Inflammatory macrophage treated with lipopolysaccharide for 1 hour (primary cell): Measurements from ENCODE around the gene ACAA2.
"Not testable (repeated sequence)": the region's sequence is repeated elsewhere in the genome, so short reads cannot be mapped to it uniquely, and the experiment has no call there.

Experiments
- DNase-seq, 2 donors: peaks; one replicate each; pipeline ENCODE4 v3.0.0-alpha.2; 2020 to 2022

The ACAA2 gene

DNA sequence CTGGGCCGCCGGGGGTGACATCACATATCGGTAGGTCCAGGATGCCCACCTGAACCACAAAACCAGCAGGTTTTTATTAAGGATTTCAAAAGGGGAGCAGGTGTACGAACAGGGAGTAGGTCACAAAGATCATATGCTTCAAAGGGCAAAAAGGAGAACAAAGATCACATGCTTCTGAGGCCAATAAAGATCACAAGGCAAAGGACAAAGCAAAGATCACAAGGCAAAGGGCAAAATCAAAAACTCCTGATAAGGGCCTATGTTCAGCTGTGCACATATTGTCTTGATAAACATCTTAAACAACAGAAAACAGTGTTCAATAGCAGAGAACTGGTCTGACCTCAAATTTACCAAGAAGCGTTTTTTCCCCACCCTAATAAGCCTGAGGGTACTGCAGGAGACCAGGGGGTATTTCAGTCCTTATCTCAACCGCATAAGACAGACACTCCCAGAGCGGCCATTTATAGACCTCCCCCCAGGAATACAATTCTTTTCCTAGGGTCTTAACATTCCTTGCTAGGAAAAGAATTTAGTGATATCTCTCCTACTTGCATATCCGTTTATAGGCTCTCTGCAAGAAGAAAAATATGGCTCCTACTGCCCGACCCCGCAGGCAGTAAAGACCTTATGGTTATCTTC is 4.7 kb downstream of the ACAA2 start:
- not testable (repeated sequence) for DNase-seq

DNA sequence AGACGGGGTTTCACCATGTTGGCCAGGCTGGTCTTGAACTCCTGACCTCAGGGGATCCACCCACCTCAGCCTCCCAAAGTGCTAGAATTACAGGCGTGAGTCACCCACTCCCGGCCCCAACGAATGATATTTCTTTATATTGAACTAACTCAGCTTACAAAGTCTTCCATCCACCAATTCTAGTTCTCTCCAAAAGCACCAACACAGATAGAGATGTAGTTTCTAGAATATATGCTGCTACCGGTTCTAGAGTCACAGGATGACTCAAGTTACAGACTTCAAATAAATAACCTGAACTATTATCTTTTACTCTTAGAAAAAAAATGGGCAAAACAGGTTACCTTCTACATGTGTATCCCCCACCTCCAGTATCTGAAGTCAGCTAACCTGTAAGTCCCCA is 9.2 kb downstream of the ACAA2 start:
- DNase-seq, result no peak

DNA sequence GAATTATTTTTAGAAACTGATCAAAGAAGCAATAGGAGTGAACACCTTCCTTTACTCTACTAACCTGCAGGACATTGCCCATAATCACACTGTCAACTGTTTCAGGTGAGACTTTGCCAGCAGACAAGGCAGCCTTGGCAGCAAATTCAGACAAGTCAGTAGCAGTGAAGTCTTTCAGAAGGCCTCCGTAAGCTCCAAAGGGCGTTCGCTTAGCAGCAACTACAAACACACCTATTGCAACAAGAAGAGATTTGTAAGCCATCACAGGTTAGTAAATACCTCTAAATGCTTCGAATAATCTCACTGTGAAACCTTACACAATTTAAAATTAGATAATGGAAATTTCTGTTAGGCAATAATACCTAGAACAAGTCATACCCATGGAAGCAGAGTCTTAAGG is 10.7 kb downstream of the ACAA2 start:
- no peak for DNase-seq

- not testable (repeated sequence) for DNase-seq
These were observed 12.8 kb downstream of the ACAA2 start for GRCh38 chr18:49800491-49800890.

DNA sequence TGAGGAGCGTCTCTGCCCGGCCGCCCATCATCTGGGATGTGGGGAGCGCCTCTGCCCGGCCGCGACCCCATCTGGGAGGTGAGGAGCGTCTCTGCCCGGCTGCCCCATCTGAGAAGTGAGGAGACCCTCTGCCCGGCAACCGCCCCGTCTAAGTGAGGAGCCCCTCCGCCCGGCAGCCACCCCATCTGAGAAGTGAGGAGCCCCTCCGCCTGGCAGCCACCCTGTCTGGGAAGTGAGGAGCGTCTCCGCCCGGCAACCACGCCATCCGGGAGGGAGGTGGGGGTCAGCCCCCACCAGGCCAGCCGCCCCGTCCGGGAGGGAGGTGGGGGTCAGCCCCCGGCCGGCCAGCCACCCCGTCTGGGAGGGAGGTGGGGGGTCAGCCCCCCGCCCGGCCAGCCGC is 13.5 kb downstream of the ACAA2 start:
- DNase-seq, result not testable (repeated sequence)

- DNase-seq, result no peak
These were observed 15.3 kb downstream of the ACAA2 start for GRCh38 chr18:49798001-49798400.

DNA sequence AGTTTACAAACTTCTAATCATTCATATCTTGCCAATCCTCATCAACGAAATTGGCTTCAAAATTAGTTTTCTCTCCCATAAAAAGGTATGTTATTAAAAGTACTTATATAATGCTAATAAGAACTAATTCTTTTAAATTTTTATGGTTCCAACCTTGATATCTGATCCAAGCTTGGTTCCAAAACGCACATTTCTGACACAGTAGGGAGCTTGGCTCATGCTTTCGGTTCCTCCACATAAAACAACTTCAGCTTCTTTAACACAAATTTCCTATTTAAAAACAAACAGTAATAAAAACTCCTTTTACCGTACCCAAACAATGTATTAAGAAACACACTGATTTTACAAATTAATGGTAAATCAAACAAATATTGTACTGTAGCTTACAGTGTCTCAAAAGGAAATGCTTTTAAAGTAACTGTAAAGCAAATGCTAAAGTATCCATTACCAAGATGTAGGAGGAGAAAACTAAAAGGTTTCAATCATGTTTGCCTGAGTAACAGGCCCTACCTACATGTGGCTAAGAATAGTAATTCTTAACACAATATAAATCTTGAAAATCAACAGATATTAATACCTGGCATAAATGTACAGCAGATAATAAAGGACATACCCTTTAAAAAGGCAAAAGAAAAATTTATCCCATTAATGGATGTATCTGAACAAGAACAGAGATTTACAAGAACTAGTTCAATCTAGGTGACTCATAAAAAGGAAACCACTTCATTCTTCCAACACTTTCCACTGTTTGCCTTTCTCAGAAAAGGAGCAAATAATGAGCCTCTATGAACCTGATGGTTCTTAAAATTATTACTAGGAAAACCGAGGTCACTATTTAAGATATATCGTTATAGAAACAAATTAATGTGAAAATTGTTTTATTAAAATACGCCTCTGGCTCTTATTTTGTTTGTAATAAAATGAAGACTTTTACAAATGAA is 17.5 kb downstream of the ACAA2 start:
- no peak for DNase-seq

- no peak for DNase-seq
These were observed 18.6 kb downstream of the ACAA2 start for GRCh38 chr18:49794743-49795142.

GRCh38 chr18:49789560-49790134 is 23.7 kb downstream of the ACAA2 start:
- DNase-seq, result not testable (repeated sequence)

GRCh38 chr18:49788327-49788898 is 24.9 kb downstream of the ACAA2 start:
- no peak for DNase-seq

GRCh38 chr18:49786019-49786720 is 27.2 kb downstream of the ACAA2 start:
- no peak for DNase-seq

- DNase-seq, result no peak
These were observed 28.7 kb downstream of the ACAA2 start for GRCh38 chr18:49784427-49785185.

GRCh38 chr18:49783631-49784030 is 29.7 kb downstream of the ACAA2 start:
- DNase-seq, result not testable (repeated sequence)

DNA sequence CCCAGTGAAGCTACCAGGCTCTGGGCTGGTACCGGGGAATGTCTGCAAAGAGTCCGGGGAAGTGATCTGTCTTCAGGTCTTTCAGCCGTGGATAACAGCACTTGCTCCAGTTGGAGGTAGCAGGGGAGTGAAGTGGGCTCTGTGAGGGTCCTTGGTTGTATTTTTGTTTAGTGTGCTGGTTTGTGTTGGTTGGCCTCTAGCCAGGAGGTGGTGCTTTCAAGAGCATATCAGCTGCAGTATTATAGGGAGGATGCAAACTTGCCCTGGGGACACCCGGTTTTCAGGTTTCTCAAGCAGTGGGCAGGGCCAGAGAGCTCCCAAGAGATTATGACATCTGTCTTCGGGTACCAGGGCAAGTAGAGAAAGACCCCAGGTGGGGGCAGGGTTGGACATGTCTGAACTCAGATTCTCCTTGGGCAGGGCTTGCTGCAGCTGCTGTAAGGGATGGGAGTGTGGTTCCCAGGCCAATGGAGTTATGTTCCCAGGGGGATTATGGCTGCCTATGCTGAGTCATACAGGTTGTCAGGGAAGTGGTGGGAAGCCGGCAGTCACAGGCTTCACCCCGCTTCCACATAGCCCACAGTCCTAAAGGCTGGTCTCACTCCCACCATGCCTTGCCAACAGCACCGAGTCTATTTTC is 34.4 kb downstream of the ACAA2 start:
- DNase-seq, result no peak

DNA sequence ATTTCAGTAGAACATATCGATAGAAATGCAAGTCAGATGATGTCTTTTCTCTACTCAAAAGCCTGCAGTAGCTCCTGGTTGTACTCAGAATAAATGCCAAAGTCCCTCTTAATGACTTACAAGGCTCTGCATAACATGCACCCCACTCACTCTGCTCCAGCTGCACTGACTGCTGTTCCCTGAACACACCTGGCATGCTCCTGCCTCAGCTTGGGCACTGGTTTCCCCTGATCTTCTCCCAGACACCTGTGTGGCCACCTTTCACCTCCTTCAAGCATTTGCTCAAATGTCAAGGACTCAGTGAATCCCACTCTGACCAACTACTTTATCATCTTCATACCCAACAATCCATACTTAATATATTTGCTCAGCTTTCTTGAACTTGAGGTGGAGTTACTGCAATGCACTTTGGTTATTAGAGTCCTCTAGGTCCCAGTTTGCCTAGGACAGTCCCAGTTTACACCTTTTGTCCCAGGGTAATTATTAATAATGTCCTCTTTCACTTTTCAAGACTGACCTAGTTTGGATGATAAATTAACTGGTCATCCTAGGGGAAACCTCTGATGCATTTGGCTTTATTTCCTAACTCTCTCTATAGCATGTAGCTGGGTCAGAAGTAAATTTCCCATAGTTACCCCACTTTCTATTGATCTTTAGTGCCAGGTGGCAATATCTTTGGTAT is 44.1 kb downstream of the ACAA2 start:
- DNase-seq, result no peak

DNA sequence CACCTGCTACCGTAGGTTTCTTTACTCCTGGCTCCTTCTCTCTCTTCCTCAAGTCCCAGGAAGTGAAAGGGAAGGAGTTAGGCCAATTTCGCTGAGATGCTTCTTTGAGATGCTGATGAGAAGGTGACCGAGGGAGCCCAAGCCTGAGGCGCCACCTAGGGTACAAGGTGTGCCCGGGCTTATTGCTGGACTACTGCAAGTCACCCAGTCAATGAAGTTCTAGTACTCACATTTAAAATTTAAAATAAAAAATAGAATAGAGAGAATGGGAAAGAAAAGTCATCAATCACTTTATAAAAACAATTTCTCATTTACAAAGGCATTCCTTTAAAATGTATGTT is 45.3 kb downstream of the ACAA2 start:
- DNase-seq, result no peak

DNA sequence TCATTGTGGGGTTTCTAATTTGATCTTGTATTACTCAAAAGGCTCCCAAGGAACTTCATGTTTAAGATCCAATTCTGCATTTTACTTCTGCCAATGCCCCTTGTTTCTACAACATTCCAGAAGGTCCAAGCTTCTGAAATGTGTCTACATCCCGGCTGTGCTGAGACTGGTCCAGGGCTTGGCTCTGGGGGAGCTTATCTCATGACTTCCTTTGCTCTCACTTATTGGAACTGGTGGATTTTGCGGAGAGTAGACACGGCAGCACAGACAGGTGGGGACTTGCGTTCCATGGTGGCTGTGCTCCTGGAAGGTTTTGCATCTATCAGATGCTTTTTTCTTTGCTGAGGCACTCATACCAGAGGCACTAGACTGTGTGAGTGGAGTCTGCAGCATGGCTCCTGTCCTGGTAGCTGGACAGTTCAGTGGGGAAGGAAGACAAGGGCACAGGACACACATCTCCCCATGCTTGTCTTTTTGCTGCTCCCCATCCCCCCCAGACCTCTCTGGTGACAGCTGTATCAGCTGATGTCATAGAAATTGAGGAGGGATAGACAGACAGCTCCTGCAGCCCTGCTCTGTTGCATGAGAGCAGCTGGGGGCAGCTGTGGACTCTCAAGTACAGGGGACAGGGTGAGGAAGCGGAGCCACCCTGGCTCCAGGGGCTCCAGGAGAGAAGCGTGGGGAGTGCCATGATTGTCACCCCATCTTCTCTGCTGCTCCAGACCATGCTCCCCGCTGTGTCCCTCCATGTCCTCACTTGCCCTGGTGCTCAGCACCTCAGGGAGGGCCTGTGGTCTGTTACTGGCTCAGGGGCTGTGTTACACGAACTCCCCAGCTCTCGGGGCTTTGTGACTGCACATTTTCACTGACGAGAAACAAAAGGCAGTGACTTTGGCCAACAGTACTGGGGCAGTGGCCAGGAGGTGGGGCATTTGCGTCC is 46.0 kb downstream of the ACAA2 start:
- DNase-seq, result no peak

- DNase-seq, result no peak
These were observed 46.7 kb downstream of the ACAA2 start for GRCh38 chr18:49766646-49767045.

DNA sequence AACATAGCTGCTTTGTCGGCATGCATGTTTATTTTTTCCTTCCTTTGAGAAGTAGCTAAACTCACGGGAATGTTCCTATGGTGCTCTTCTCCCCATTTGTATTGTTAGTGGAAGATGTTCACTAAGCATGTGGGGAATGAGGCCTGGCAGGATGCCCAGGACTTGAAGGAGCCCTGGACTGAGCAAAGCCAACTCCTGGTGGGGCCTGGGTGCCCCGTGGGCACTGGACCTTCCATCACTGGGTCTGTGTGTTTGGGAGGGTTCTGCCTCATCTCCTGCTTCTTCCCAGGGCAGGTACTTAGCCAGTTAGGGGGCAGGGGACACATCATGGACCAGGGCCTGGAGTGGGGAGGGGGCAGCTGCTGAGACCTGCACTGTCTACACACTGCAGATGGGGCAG is 49.3 kb downstream of the ACAA2 start:
- no peak for DNase-seq

DNA sequence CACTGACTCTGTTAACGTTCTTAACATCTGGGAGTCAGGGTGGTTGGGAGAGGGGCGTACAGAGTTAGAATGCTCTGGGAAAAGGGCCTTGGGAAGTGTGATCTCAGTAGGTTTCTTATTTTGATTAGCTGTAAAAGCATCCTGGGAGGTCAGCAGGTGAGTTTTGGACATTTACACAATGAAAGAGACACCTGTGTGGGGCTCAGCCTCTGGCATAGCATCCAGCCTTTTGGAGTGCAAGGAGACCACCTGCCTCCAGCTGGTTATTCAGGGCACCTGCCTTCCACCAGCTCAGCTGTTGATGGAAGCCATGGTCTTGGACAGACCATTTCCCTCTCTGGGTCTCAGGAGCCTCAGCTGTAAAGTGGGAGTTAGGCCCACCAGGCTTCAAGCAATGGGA is 49.7 kb downstream of the ACAA2 start:
- DNase-seq, result no peak
